CD4-positive, alpha-beta T cell treated with Interleukin-4 for 4 hours (primary cell): ENCODE results near the gene GYS1.

ENCODE experiments used
- DNase-seq: peaks from one replicate; pipeline ENCODE4 v3.0.0-alpha.2; 2020

GYS1 gene

GRCh38 chr19:49017666-49018351 is 24.7 kb upstream of the GYS1 start:
- DNase-seq, result peak; percentile 64

GRCh38 chr19:49017041-49017665 is 24.0 kb upstream of the GYS1 start, which contains the start of gene LHB:
Gene LHB (minus strand): TSS chr19:49017091. CDS start chr19:49017081, 10 bp downstream.
- DNase-seq, result no peak

DNA sequence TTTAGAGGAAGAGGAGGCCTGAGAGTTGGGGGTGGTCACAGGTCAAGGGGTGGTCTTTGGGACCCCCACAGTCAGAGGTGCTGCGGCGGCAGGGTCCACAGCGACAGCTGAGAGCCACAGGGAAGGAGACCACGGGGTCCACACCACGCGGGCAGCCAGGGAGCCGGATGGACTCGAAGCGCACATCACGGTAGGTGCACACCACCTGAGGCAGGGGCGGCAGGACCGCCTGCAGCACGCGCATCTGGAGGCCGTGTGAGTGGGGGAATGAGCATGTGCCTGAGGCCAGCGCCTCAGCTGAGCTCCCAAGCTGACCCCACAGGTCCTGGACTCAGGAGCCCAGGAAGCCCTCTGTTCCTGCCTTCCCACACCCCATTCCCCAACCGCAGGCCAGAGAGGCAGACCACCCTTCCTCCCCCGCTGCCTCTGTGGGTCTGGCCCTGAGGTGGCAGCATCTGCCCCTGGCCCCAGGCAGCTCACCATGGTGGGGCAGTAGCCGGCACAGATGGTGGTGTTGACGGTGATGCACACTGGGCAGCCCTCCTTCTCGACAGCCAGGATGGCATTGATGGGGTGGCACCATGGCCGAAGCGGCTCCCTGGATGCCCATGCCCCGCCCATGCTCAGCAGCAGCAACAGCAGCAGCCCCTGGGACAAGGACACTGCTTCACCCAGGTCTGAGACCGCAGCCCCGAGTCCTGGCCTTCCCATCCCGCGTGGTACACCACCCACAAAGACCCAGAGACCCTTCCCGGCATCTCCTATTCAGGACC is 23.1 kb upstream of the GYS1 start:
- no peak for DNase-seq

GRCh38 chr19:49014870-49015255 is 21.8 kb upstream of the GYS1 start:
- DNase-seq, result no peak

- no peak for DNase-seq
Measured at GRCh38 chr19:49014123-49014869, 21.2 kb upstream of the GYS1 start.

DNA sequence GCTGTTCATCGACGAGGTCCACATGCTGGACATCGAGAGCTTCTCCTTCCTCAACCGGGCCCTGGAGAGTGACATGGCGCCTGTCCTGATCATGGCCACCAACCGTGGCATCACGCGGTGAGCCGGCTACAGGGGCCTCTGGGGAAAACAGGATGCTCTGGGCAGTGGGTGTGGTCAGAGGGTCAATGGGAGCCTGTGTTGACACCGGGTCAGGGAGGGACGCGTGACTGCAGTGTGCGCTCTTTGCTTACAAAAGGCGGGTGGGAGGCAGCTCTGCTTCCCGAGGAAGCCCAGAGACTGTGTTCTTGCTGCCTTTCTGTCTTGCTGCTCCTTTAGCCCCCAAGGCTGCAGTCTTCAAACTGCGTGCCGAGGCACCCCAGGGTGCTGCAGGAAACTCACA is 18.1 kb upstream of the GYS1 start:
- no peak for DNase-seq

DNA sequence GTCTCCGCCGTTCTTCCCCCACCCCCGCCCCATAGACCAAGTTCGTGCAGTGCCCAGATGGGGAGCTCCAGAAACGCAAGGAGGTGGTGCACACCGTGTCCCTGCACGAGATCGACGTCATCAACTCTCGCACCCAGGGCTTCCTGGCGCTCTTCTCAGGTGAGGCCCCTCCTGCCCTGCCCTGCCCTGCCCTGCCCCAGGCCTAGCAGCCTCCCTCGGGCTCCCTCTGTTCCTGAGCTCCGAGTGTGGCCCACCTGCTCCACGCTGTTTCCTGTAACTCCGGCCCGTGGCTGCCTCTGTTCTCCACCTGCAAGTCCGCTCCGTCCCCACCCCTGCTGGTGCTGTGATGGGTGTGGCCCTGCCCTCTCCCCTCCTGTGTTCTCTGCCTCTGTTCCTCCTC is 17.3 kb upstream of the GYS1 start:
- DNase-seq, result no peak

- no peak for DNase-seq
Measured at GRCh38 chr19:49009828-49010227, 16.7 kb upstream of the GYS1 start.

DNA sequence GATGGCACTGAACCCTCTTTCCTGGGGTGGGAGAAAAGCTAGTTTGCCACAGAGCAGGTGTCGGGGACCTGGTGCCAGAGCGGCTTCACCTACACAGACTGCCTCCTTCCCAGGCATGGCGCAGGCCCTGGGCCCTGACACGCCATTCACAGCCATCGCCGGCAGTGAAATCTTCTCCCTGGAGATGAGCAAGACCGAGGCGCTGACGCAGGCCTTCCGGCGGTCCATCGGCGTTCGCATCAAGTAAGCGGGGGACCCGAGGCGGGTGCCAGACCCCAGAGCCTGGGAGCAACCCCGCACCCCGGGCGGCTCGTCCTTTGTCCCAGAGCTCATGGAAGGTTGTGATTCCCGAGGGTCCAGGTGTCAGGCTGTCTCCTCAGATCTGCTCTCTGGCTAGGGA is 13.8 kb upstream of the GYS1 start:
- DNase-seq, result no peak

- DNase-seq, result no peak
Measured at GRCh38 chr19:49004964-49005614, 12.0 kb upstream of the GYS1 start.

GRCh38 chr19:49004133-49004532 is 11.0 kb upstream of the GYS1 start:
- no peak for DNase-seq

GRCh38 chr19:48999481-49000325 is 6.6 kb upstream of the GYS1 start:
- DNase-seq, result peak; percentile 67

GRCh38 chr19:48997972-48998371 is 4.9 kb upstream of the GYS1 start:
- DNase-seq, result peak; percentile 27

GRCh38 chr19:48994035-48994386 is 902 bp upstream of the GYS1 start:
- no peak for DNase-seq

DNA sequence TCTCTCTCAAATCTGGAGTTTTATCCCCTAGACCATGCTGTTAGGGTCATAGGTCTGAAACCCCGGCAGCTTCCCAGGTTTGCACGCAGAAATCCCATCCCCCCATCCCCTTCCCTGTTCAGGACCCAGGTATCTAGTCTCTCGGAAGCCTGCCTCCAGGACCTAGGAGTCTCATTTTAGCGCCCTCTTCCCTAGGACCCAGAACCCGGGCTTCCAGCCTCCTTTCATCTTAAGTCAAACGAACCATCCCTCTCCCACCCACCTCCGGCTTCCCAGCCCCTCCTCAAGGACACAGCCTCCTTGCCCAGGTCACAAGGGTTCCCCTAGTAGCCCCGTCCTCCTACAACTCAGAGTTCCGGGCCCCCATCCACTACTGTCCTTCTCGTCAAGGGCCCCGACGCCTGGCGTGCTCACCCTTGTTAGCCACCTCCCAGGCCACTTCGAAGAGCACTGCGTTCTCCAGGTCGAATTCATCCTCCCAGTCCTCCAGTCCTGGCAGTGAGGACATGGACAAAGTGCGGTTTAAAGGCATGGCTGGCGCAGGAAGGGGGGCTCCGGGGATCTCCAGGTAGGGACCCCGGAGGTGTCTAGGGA is 431 bp downstream of the GYS1 start:
- DNase-seq, result no peak

GRCh38 chr19:48991873-48992580 is 1.1 kb downstream of the GYS1 start:
- DNase-seq, result no peak

DNA sequence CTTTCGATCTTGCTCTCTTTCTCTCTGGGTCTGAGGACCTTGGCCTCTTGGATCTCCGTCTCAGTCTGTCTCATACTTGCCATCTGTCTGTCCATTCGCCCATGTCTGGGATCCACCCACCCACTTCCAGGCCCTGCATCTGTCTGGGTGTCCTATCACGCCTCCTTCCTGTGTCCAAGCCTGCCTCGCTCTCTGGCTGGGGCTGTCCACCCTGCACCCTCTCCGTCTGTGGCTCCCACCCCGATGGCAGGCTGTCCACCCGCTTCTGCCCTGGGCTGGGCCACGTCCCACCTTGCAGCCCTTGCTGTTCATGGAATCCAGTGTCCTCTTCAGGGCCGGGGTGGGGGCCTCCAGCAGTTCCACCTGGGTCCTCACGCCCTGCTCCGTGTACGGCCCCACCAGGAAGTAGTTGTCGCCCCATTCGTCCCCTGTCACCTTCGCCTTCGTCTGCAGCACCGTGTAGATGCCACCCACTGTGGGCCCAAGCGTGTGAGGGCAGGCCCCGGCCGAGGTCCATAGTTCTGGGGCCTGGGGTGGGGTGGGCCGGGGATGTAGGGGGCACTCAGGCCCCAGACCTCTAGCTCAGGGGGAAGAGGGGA is 2.0 kb downstream of the GYS1 start:
- DNase-seq, result no peak

- no peak for DNase-seq
Measured at GRCh38 chr19:48990400-48990799, 2.7 kb downstream of the GYS1 start.

DNA sequence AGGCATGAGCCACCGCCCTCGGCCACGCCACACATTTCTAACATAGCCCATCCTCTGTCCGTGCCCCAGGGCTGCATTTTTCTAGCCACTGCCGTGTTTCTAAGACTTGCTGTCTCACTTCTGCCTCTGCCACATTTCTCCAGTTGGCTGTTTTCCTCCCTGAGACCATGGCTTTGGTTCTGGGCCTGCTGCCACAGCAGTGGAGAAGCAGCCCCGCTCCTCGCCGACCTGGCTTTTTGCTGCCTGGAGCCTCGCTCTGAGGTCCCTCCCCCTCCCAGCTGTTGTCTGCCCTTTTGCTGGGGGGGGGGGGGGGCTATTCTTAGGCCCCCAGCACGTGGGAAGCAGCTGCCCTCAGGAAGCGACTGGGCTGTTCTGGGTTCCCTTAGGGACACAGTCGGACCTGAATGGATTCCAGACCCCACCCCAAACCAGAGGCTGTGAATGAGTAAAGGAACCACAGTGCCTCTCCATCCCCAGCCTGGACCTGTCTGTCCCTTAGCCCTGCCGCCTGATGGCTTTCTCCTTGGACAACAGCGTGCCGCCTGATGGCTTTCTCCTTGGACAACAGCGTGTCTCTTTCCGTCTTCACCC is 3.3 kb downstream of the GYS1 start:
- DNase-seq, result no peak

DNA sequence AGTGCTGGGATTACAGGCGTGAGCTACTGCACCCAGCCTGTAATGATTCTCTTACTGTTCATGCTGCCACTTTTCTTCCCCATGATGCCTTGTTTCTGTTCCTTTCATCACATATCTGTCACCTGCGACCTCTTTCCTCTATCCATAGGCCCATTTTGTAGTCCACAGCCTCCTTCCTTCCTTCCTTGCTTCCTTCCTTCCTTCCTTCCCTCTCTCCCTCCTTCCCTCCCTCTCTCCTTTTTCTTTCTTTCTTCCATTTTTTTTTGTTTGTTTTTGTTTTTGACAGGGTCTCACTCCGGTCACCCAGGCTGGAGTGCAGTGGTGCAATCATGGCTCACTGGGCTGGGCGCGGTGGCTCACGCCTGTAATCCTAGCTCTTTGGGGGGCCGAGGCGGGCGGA is 4.2 kb downstream of the GYS1 start:
- DNase-seq, result no peak
